ENCODE results near the gene MYO1H.
"Not testable (repeated sequence)": the region's sequence is repeated elsewhere in the genome, so short reads cannot be mapped to it uniquely, and the experiment has no call there.

The MYO1H gene

GRCh38 chr12:109432842-109433304 is 85.2 kb downstream of the MYO1H start:
- no peaks in the 10 kb centered on the region for H3K36me3 ChIP-seq (replicated peaks)
- in situ Hi-C loops (cut with HindIII; ENCODE audit: low pct_ligation_motif_present, low sequenced_read_pairs) = no loop called here
- DNase-seq = peak; percentile 74
- no peaks in the 10 kb centered on the region for H3K27me3 ChIP-seq (replicated peaks)
- TF ChIP-seq CTCF (IDR thresholded peaks at IDR 0.05; ENCODE audit: low read depth, low read length, missing control alignments) = peak; percentile 99
- H3K27ac ChIP-seq = no peak overlapping the region
- no peak overlapping the region for H3K4me3 ChIP-seq (ENCODE audit: low read depth, low read length)

GRCh38 chr12:109433618-109434017 is 85.9 kb downstream of the MYO1H start:
- H3K36me3 ChIP-seq (replicated peaks) = no peaks in the 10 kb centered on the region
- no peaks in the 10 kb centered on the region for H3K27me3 ChIP-seq (replicated peaks)
- in situ Hi-C loops (cut with HindIII; ENCODE audit: low pct_ligation_motif_present, low sequenced_read_pairs) = no loop called here
- no peak for DNase-seq
- no peak overlapping the region for H3K4me3 ChIP-seq (ENCODE audit: low read depth, low read length)
- no peak overlapping the region for H3K27ac ChIP-seq
- TF ChIP-seq CTCF (IDR thresholded peaks at IDR 0.05; ENCODE audit: low read depth, low read length, missing control alignments) = peak; percentile 46

- H3K27me3 ChIP-seq (replicated peaks) = no peaks in the 10 kb centered on the region
- H3K27ac ChIP-seq = no peak overlapping the region
- H3K4me3 ChIP-seq (ENCODE audit: low read depth, low read length) = no peak overlapping the region
- TF ChIP-seq CTCF (IDR thresholded peaks at IDR 0.05; ENCODE audit: low read depth, low read length, missing control alignments) = no peak
- H3K36me3 ChIP-seq (replicated peaks) = no peaks in the 10 kb centered on the region
- no peak for DNase-seq
- in situ Hi-C loops (cut with HindIII; ENCODE audit: low pct_ligation_motif_present, low sequenced_read_pairs) = no loop called here
Observed at GRCh38 chr12:109434582-109434981, 86.9 kb downstream of the MYO1H start.

DNA sequence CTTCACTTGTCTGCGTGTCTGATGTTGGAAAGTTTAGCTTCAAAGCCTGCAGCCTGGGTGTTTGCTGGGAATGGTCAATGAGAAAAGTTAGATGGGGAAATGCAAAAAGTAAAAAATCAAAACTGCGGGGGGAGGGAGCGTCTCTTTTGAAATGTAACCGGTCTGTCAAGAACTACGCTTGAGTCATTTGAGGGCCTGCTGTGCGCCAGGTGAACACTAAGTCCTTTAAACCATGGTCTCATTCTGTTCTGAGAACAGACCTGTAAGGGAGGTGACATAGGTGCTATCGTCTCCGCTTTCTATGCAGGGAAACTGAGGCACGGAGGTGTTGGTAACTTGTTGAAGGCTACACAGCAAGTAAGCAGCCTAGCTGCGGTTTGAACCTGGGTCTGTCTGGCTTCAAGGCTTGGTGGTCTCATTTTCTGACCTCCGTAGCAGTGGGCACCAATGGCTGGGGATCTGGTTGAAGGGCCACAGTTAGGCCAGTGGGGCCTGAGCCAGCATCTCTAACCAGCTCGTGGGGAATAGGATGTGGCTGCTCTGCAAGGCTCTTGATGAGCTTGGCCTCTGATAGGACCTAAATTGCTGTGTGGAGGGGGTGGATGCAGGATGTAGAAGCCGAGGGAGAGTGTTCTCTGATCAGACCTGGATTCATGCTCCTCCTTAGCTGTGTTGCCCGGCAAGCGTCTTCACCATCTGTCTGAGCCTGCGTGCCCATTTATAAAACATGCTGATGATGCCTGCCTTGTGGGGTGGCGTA is 87.9 kb downstream of the MYO1H start:
- Histone ChIP-seq H3K27me3 (replicated peaks) (no peaks in the 10 kb centered on the region), H3K4me3 (ENCODE audit: low read depth, low read length) (no peak overlapping the region), H3K27ac (no peak overlapping the region), H3K36me3 (replicated peaks) (no peaks in the 10 kb centered on the region)
- no peak for TF ChIP-seq CTCF (IDR thresholded peaks at IDR 0.05; ENCODE audit: low read depth, low read length, missing control alignments)
- in situ Hi-C loops (cut with HindIII; ENCODE audit: low pct_ligation_motif_present, low sequenced_read_pairs) = no loop called here
- no peak for DNase-seq

DNA sequence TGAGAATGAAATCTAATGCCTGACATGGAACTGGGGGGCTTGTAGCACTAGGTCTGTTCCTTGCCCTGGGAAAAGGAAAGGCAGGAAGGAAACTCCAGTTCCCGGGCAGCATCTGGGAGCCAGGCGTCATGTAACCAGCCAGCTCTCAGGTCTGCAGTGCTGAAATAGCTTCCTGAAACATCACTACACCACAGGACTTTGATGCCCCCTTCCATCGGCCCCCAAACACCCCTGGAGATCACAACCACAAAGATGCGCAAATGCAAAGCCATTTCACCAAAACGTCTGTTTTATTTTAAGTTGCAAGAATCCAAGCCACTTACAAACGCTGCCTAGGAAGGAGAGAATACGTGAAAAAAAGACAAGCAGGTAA is 88.5 kb downstream of the MYO1H start:
- Histone ChIP-seq H3K27me3 (replicated peaks) (no peaks in the 10 kb centered on the region), H3K27ac (no peak overlapping the region), H3K36me3 (replicated peaks) (no peaks in the 10 kb centered on the region), H3K4me3 (ENCODE audit: low read depth, low read length) (no peak overlapping the region)
- in situ Hi-C loops (cut with HindIII; ENCODE audit: low pct_ligation_motif_present, low sequenced_read_pairs) = no loop called here
- no peak for TF ChIP-seq CTCF (IDR thresholded peaks at IDR 0.05; ENCODE audit: low read depth, low read length, missing control alignments)
- DNase-seq = no peak

GRCh38 chr12:109439181-109439580 is 91.5 kb downstream of the MYO1H start:
- H3K4me3 ChIP-seq (ENCODE audit: low read depth, low read length) = no peak overlapping the region
- DNase-seq = no peak
- TF ChIP-seq CTCF (IDR thresholded peaks at IDR 0.05; ENCODE audit: low read depth, low read length, missing control alignments) = no peak
- no peak overlapping the region for H3K27ac ChIP-seq
- in situ Hi-C loops (cut with HindIII; ENCODE audit: low pct_ligation_motif_present, low sequenced_read_pairs) = no loop called here
- no peaks in the 10 kb centered on the region for H3K27me3 ChIP-seq (replicated peaks)
- H3K36me3 ChIP-seq (replicated peaks) = no peaks in the 10 kb centered on the region

DNA sequence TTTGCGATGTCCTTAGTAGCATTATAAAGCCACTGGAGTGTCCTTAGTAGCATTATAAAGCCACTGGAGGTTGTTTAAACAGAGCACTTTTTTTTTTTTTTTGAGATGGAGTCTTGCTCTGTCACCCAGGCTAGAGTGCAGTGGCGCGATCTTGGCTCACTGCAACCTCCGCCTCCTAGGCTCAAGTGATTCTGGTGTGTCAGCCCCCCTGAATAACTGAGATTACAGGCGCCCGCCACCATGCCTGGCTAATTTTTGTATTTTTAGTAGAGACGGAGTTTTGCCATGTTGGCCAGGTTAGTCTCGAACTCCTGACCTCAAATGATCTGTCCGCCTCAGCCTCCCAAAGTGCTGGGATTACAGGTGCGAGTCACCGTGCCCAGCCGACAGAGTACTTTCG is 92.3 kb downstream of the MYO1H start:
- in situ Hi-C loops (cut with HindIII; ENCODE audit: low pct_ligation_motif_present, low sequenced_read_pairs); H3K27ac ChIP-seq; H3K36me3 ChIP-seq (replicated peaks); DNase-seq; H3K27me3 ChIP-seq (replicated peaks); H3K4me3 ChIP-seq (ENCODE audit: low read depth, low read length): not testable (repeated sequence)
